K562 (cell line): ENCODE data around the gene LAMB3. TPM values are rescaled to one million over a fixed set of nuclear protein-coding genes. Genes with fewer than 3 reads are reported as not detected.

ENCODE experiments used
- ATF7 ChIP-seq: fragments of 450-650 bp; IDR thresholded peaks from 2 replicates; pipeline ENCODE4 v1.7.1; 2014; ENCODE audit warnings: mild to moderate bottlenecking, moderate library complexity
- BACH1 ChIP-seq: fragments of 200-800 bp; sonication (Bioruptor generic); IDR thresholded peaks from 2 replicates; pipeline ENCODE4 v1.6.1; 2016; ENCODE audit warnings: missing genetic modification characterization, missing compliant biosample characterization
- CCNT2 ChIP-seq: IDR thresholded peaks from 2 replicates; pipeline ENCODE4 v1.6.1; 2011; ENCODE audit warnings: borderline replicate concordance, low read depth, mild to moderate bottlenecking, moderate library complexity, mixed read lengths, low read length; ENCODE audit not compliant: insufficient read length; ENCODE audit errors: extremely low read depth
- CEBPG ChIP-seq, 3 experiments: fragments of 200-800 bp in 1 of 3; sonication (Bioruptor generic) in 1 of 3; sonication (generic) in 1 of 3; formaldehyde crosslinking in 1 of 3; IDR thresholded peaks in 2 of 3; conservative IDR thresholded peaks in 1 of 3; 2 replicates each; pipeline versions ENCODE4 v1.6.1 to v1.8.0; 2016 to 2022; ENCODE audit warnings: missing compliant biosample characterization in 2 of 3, missing genetic modification characterization in 2 of 3, mild to moderate bottlenecking in 1 of 3, missing genetic modification reagents in 1 of 3
- FOXK2 ChIP-seq, 2 experiments: fragments of 450-650 bp; IDR thresholded peaks in 1 of 2; conservative IDR thresholded peaks in 1 of 2; 2 replicates each; pipeline ENCODE4 v1.6.1; 2016; ENCODE audit warnings: low read depth in 2 of 2, mild to moderate bottlenecking in 1 of 2
- GMEB1 ChIP-seq: fragments of 250-450 bp; sonication (Bioruptor Pico); IDR thresholded peaks from 2 replicates; pipeline ENCODE4 v1.4.0; 2020; ENCODE audit warnings: mild to moderate bottlenecking
- JUN ChIP-seq, 2 experiments: sonication (generic) in 1 of 2; formaldehyde crosslinking in 1 of 2; IDR thresholded peaks; 2 replicates each; pipeline versions ENCODE4 v1.6.1 to v1.8.0; 2012 to 2022; ENCODE audit warnings: borderline replicate concordance in 2 of 2, mild to moderate bottlenecking in 2 of 2, improper control_type of control experiment in 1 of 2, low read depth in 1 of 2, low read length in 1 of 2, missing genetic modification reagents in 1 of 2
- KAT8 ChIP-seq: fragments of 450-650 bp; IDR thresholded peaks from 2 replicates; pipeline ENCODE4 v1.6.1; 2016; ENCODE audit warnings: low read depth, mild to moderate bottlenecking
- LCOR ChIP-seq: sonication (generic); formaldehyde crosslinking; IDR thresholded peaks from 2 replicates; pipeline ENCODE4 v1.8.0; 2022; ENCODE audit warnings: mild to moderate bottlenecking, missing genetic modification reagents
- MTA1 ChIP-seq: fragments of 450-650 bp; IDR thresholded peaks from 2 replicates; pipeline ENCODE4 v1.6.1; 2017; ENCODE audit warnings: borderline replicate concordance
- RBFOX2 ChIP-seq: fragments of 200-400 bp; formaldehyde crosslinking; IDR thresholded peaks from 2 replicates; pipeline ENCODE4 v1.6.1; 2017; ENCODE audit warnings: low read depth, mild to moderate bottlenecking, low read length, moderate library complexity
- SMAD1 ChIP-seq: fragments of 150-350 bp; IDR thresholded peaks from 2 replicates; pipeline ENCODE4 v1.6.1; 2014; ENCODE audit warnings: low read length, low read depth; ENCODE audit not compliant: partially characterized antibody
- ZBTB1 ChIP-seq: sonication (generic); formaldehyde crosslinking; IDR thresholded peaks from 2 replicates; pipeline ENCODE4 v1.8.1; 2023; ENCODE audit warnings: missing genetic modification reagents, low read depth, mild to moderate bottlenecking, borderline replicate concordance
- ZBTB33 ChIP-seq: sonication (generic); formaldehyde crosslinking; IDR thresholded peaks from 2 replicates; pipeline ENCODE4 v1.8.1; 2023; ENCODE audit warnings: mild to moderate bottlenecking, missing genetic modification reagents
- ZNF232 ChIP-seq: sonication (generic); formaldehyde crosslinking; IDR thresholded peaks from 2 replicates; pipeline ENCODE4 v1.8.0; 2022; ENCODE audit warnings: mild to moderate bottlenecking, missing genetic modification reagents
- ZNF41 ChIP-seq: fragments of 250-450 bp; sonication (Bioruptor Pico); conservative IDR thresholded peaks from 2 replicates; pipeline ENCODE4 v1.4.0; 2020; ENCODE audit warnings: mild to moderate bottlenecking
- ZNF431 ChIP-seq: sonication (generic); formaldehyde crosslinking; IDR thresholded peaks from 2 replicates; pipeline ENCODE4 v1.8.0; 2022; ENCODE audit warnings: mild to moderate bottlenecking, missing genetic modification reagents
- polyA plus RNA-seq, 8 experiments: library from polyadenylated mRNA; depleted of rRNA in 4 of 8; stranded (reverse) in 5 of 8; unstranded in 3 of 8; fragments of >200 nt; fragmentation: Nextera tagmentation in 2 of 8; fragmentation: Illumina TruSeq in 1 of 8; extraction: Ambion mirVana in 2 of 8; extraction: Trizol in 1 of 8; gene quantifications; 2 replicates each; pipeline versions ENCODE4 v1.2.1 to v1.2.3, GENCODE V29; 2011 to 2014; ENCODE audit warnings: inconsistent platforms in 1 of 8, missing spikeins in 1 of 8
- total RNA-seq, 7 experiments: library from RNA; depleted of rRNA in 6 of 7; stranded (reverse); fragments of >200 nt in 6 of 7; fragmentation: Illumina TruSeq in 2 of 7; extraction: Trizol in 2 of 7; gene quantifications; 2 replicates each; pipeline versions ENCODE4 v1.2.1 to v1.2.3, GENCODE V29; 2011 to 2021; ENCODE audit warnings: low replicate concordance in 1 of 7

Gene LAMB3
- total and polyA plus RNA-seq, 9 of the 15 experiments (the other 6 are each of a cell fraction or from before 2014, with no cell fraction given), result 0.08 to 1.3 (median 0.91) TPM

GRCh38 chr1:209674957-209675564 is 22.8 kb upstream of the LAMB3 start, which contains the start of gene G0S2 (continued):
- TF ChIP-seq CEBPG (CRISPR knock-in tag; IDR thresholded peaks at IDR 0.05) (0 out of 2 replicates have a peak, but pooled peaks have one; percentile 32), CEBPG (tag; conservative IDR thresholded peaks at IDR 0.05 in 1 of 2, IDR thresholded peaks at IDR 0.05 in 1 of 2) (no peak), FOXK2 (conservative IDR thresholded peaks at IDR 0.05 in 1 of 2, IDR thresholded peaks at IDR 0.05 in 1 of 2; ENCODE audit: low read depth in 2 of 2) (0 out of 4 replicates have a peak, but pooled peaks of 1 of the 2 experiments have one; percentile 5), CCNT2 (peak; percentile 99), SMAD1 (peak; percentile 33), ZNF41 (CRISPR knock-in tag) (0 out of 2 replicates have a peak, but pooled peaks have one; percentile 22), JUN (IDR thresholded peaks at IDR 0.05; ENCODE audit: borderline replicate concordance, low read depth, low read length) (peak; percentile 60; the same call in 1 of the 2 replicates), JUN (CRISPR knock-in tag; IDR thresholded peaks at IDR 0.05; ENCODE audit: borderline replicate concordance) (0 out of 2 replicates have a peak, but pooled peaks have one; percentile 13), KAT8 (no peak), ZBTB1 (CRISPR knock-in tag) (peak; percentile 68; the same call in 1 of the 2 replicates), ZNF232 (CRISPR knock-in tag) (peak; percentile 30; the same call in 1 of the 2 replicates), BACH1 (tag) (0 out of 2 replicates have a peak, but pooled peaks have one; percentile 32), RBFOX2 (peak; percentile 93), MTA1 (peak; percentile 74; the same call in 1 of the 2 replicates), ZBTB33 (CRISPR knock-in tag) (peak; percentile 65), ATF7 (peak; percentile 72), LCOR (peak; percentile 87), GMEB1 (CRISPR knock-in tag) (0 out of 2 replicates have a peak, but pooled peaks have one; percentile 5), ZNF431 (peak; percentile 88)
